LNCaP clone FGC (cell line): ENCODE data around the gene ARL8B.

Experiments used
- DNase-seq: peaks from one replicate; pipeline ENCODE4 v3.0.0-alpha.2; 2011; ENCODE audit warnings: low read depth
- H3K4me3 ChIP-seq: 2 replicates; pipeline ENCODE4 v1.5.1; 2011; ENCODE audit warnings: mild to moderate bottlenecking, low read depth, low read length, control low read depth
- TF ChIP-seq, protein P1 (sequence below): IDR thresholded peaks from 2 replicates; pipeline ENCODE4 v1.5.1; 2012; ENCODE audit warnings: mild to moderate bottlenecking; ENCODE audit not compliant: control insufficient read depth, insufficient read depth; ENCODE audit errors: extremely low read depth

Gene ARL8B

DNA sequence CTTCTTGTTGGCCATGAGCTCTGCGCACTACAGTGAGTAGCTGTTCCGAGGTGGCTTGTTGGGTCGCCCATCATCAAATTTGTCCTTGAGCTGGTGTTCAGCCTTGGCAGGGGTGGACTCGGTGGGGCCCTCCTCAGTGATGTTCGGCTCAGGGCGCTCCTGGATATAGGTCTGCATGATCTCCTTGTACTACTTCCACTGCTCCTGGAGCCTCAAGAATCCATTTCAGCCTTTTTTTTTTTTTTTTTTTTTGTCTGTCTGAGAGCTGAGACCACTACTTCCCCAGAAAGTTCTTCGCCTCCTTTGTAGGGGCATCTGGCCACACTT lies 39.3 kb upstream of the ARL8B start:
- H3K4me3 ChIP-seq, result no peak overlapping the region
- no peak for DNase-seq
- TF ChIP-seq, protein P1, sequence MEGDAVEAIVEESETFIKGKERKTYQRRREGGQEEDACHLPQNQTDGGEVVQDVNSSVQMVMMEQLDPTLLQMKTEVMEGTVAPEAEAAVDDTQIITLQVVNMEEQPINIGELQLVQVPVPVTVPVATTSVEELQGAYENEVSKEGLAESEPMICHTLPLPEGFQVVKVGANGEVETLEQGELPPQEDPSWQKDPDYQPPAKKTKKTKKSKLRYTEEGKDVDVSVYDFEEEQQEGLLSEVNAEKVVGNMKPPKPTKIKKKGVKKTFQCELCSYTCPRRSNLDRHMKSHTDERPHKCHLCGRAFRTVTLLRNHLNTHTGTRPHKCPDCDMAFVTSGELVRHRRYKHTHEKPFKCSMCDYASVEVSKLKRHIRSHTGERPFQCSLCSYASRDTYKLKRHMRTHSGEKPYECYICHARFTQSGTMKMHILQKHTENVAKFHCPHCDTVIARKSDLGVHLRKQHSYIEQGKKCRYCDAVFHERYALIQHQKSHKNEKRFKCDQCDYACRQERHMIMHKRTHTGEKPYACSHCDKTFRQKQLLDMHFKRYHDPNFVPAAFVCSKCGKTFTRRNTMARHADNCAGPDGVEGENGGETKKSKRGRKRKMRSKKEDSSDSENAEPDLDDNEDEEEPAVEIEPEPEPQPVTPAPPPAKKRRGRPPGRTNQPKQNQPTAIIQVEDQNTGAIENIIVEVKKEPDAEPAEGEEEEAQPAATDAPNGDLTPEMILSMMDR, result no peak

DNA sequence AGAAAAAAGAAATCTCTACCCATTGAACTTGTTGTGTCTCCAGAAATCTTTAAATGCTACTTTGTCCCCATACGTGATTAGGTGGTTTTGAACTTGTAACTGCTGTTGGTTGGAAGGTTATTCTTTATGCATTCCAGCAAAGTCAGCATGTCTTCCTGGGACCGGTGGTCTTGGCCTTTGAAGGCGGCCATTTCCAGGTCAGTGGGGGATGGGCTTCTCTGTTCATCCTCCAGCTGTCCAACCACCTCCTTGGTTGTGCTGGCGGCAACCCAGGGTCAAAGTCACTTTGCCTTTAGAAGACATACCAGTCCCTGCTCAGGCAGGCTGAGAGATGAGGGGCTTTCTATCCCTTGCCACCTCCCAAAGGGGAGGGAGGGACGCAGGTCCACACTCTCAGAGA lies 37.9 kb upstream of the ARL8B start:
- TF ChIP-seq, protein P1, result no peak
- DNase-seq, result no peak

DNA sequence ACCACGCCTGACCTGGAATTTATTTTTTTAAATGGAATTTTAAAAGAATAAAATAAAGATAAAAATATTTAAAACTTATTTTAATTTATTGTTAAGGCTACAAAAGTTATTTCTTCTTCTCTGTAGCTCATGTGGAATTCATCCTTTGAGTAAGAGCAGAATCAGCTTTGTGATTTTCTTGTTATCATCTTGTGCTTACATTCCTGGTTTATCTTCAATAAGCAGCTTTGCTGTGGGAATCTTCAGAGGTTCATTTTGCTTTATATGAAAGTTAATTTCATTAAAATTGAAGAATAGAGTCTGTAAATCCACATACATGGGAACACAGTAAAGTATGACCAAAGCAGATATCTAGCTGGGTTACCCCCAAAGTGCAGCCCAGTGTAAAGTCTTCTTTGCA lies 35.4 kb upstream of the ARL8B start:
- TF ChIP-seq, protein P1, result no peak
- DNase-seq, result no peak
- no peak overlapping the region for H3K4me3 ChIP-seq

More for the DNA sequence above, 37.9 kb upstream of the ARL8B start:
- H3K4me3 ChIP-seq, result no peak overlapping the region

DNA sequence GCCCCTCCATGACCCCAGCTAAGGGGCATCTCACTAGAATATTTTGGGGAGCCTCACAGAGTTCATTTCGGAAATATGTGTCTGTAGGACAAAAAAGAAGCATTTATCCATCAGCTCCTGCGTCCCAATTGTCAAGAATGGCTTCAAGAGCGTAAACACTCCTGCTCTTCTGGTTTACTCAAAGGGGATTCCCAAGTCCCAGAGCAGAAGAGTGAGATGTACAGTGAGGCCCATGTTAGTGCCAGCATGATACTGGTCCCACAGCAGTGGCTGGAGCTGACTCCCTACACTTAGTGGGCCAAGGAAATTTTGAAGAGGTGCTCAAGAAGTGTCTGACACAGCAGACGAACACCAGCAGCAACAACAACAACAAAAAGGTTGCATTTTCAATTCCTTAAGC lies 34.9 kb upstream of the ARL8B start:
- DNase-seq, result no peak
- no peak overlapping the region for H3K4me3 ChIP-seq
- TF ChIP-seq, protein P1, result no peak

DNA sequence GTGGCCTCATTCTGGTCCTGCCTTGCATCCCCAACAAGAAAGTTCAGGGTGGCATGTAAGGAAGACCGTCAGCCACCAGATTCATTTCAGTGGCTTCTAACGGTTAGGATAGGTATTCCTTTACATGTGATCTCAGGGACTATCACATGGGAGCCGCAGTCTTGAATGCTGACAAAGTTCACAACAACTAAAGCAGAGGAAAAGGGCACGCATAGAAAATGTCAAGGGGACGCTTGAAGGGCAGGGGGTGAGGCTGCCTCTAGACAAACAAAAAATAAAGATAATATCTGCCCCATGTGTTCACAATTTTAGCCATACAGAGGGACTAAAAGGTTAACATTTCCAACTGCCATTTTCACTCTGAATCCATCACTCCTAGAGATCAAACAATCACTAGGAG lies 31.9 kb upstream of the ARL8B start:
- no peak for DNase-seq
- TF ChIP-seq, protein P1, result no peak
- no peak overlapping the region for H3K4me3 ChIP-seq

DNA sequence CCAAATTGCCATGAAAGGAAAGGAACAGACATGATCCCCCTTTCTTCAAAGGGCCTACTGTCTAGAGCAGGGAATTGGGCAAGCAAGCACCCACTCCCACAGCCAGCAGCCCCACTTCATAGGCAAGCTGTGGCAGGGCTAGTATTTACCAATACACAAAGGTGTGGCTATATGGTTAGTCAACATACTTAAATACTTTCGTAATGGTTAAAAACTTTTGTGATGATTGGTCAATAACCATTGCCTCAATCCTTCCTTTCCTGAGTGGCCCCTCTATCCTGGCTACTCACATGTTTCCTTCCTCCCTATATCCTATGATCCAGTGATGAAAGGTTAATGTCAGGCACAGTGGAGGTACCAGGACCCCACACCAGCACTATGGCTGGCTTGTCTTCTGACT lies 30.1 kb upstream of the ARL8B start:
- no peak overlapping the region for H3K4me3 ChIP-seq
- DNase-seq, result no peak
- TF ChIP-seq, protein P1, result no peak

DNA sequence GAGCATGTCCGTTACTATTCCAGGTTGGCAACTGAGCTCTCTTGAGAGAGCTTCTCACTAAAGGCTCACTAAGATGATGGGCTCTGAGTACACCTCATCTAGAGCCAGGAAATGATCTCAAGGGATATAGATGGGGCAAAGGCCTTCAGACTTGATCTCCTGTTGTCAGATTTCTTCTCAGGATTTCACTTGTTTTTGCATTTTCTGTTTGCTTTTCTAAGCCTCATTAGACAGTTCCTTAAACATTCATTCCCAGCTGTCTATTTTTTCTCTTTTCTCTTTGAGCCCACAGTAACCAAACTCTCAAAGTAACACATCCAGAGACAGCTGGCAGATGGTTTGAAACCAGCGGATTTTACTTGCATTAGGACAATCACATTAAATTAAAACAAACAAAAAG lies 28.4 kb upstream of the ARL8B start:
- TF ChIP-seq, protein P1, result no peak
- no peak for DNase-seq
- no peak overlapping the region for H3K4me3 ChIP-seq
